ENCODE data around the gene BDH1.

The BDH1 gene

DNA sequence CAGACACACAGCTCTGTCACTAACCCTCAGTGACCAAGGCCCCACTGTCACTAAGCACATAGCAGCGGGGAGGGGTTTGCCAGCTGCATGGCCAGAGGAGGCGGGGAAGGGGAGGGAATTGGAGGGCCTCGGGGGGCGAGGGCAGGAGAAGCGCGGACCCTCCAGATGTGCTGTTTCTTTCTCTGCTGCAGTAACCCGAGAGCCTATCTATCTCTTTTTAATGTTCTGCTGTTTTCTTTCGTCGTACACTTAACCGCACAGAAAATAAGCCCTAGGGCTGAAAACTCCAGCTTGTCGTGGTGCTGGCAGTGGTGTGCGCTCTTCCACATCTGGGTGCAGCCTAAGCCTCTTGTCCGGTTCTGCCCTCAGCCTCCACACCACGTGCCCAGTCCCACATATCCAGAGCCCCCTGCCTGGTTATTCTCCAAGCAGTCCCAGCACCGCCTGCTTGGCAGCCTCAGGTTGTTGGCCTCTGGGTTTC is 51.1 kb downstream of the BDH1 start:
- DNase-seq = no peak

DNA sequence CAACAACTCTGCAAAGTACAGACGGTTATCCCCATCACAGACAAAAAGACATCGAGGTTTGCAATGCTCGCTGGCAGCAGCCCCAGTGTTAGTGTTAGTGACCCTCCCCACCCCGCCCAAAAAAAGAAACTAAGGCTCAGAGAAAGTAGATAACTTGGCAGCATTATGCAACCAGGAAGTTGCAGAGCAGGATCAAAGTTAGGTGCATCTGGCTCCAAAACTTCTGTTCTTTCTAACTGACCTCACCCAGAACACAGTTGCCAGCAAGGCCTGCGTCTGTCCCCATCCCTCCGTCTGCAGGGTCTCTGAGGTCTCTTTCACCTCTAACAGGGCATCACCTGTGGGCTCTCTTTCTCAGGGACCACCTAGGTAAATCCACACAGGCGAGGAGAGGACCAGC is 51.5 kb downstream of the BDH1 start:
- no peak for DNase-seq

- DNase-seq = no peak
These were observed 52.1 kb downstream of the BDH1 start for GRCh38 chr3:197503652-197504051.

DNA sequence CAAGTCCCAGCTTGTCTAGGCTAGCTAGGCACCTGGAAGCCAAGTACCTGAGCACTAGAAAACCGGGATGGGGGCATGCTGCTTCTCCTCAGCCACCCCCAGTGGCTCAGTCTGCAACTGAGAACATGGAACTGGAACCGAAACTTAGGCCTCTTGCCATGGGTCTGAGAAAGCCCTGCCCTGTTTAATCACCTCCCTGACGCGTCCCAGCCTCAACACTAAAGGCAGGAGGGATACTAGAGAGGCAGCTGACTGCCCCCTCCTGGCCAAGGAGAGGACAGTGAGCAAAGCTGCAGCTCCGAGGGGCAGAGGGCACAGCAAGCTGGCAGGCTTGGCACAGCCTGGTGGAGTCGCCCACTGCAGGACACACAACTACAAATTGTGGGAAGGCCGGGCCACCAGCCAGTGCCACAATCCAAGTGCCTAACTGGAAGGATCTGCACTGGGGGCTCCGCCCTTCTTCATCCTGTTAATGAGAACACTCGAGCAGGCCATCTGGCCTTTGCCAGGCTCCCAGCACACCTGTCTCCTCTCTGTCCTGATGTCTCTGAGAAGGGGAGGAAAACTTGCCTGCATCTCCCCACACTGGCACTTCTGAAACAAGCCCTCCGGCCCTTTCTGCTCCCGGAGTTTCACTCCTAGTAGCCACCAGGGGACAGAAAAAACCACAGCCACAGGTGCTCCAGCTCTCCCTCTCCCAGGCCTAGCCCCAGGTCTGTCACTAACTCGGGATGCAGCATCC is 53.7 kb downstream of the BDH1 start:
- DNase-seq = peak; percentile 76

GRCh38 chr3:197501496-197501878 is 54.3 kb downstream of the BDH1 start:
- DNase-seq = peak; percentile 49

DNA sequence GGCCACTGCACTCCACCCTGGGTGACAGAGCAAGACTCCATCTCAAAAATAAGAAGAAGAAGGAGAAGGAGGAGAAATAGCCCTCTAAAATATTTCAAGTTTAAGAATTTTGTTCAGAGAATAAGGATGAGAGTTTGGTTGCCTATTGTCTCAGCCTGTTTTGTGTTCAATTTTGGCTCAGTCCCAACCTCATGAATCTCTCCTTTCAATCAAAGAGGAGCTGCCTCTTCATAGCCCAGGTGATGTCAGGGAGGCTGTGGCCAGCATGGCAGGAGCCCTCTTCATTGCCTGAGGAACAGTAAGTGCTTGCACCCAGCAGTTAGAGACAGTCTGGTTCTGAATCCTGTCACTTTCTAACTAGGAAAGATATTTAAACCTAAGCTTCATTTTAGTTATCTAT is 55.0 kb downstream of the BDH1 start:
- no peak for DNase-seq

GRCh38 chr3:197499427-197499826 is 56.3 kb downstream of the BDH1 start:
- peak; percentile 69 for DNase-seq

- no peak for DNase-seq
These were observed 57.1 kb downstream of the BDH1 start for GRCh38 chr3:197498499-197499241.

GRCh38 chr3:197496746-197497125 is 59.0 kb downstream of the BDH1 start:
- DNase-seq = no peak

DNA sequence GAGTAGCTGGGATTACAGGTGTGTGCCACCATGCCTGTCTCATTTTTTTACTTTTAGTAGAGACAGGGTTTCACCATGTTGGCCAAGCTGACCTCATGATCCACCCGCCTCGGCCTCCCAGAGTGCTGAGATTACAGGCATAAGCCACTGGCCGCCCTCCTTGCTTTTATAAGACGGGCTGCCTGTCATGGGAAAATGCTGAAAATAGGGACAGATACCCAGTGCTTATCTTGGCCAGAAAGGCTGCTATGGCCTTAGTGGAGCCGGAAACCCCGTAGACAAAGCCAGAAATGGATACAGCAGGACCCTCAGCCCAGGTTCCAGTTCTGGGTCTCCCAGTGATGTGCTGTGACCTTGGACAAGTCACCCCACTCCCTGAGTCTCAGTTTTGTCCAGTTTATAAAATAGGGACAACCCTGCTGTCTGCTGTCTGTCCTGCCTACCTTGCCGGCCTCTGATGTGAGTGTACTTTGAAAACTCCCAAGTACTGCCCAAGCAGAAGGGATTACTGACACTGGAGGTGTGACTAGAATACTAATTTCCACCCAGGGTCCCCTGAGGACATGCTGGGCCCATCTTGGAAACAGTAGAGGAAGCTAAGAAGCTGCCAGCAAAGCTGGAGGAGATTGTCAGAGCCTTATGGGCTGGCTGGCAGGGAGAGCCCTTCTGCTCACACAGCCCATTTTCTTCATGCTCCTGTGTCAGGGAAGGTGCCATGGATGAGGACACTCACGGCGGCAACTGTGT is 59.6 kb downstream of the BDH1 start:
- DNase-seq = no peak

DNA sequence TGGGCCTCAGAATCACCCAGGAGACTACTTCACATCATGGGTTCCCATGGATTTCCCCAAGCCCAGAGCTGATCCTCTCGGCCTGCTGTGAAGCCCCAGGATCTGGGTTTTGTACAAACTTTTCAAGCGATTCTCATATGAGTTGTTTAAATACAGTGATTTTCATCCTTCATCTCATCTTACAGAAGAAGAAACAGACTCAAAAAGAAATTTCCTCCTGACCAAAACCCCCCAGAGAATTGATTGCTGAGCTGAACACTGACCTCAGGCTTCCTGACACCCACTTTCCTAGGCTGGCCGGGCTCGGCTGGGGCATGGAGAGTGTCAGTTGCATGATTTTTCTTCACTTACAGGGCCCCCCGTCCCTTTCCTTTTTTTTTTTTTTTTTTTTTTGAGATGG is 60.3 kb downstream of the BDH1 start:
- DNase-seq = no peak

GRCh38 chr3:197495059-197495455 is 60.7 kb downstream of the BDH1 start:
- no peak for DNase-seq

GRCh38 chr3:197494366-197495058 is 61.3 kb downstream of the BDH1 start:
- no peak for DNase-seq

DNA sequence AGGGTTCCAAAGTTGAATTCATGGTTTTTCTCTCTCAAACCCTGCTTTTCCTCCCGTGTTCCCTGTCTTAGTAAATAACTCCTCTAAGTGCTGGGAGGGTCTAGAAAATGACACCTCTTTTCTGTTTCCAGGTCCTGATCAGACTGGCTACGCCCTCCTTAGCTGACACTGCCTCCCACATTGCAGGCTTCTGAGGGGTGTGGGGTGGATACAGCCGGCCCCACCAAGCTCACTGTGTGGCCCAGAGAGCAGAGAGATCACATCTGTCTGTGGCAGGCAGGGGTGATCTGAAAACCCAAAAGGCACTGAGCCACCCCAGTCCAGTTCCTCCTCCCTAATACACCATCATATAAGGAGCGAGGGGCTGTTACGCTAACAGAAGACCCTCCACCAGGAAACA is 62.7 kb downstream of the BDH1 start:
- no peak for DNase-seq

- DNase-seq = no peak
These were observed 63.7 kb downstream of the BDH1 start for GRCh38 chr3:197491923-197492664.

DNA sequence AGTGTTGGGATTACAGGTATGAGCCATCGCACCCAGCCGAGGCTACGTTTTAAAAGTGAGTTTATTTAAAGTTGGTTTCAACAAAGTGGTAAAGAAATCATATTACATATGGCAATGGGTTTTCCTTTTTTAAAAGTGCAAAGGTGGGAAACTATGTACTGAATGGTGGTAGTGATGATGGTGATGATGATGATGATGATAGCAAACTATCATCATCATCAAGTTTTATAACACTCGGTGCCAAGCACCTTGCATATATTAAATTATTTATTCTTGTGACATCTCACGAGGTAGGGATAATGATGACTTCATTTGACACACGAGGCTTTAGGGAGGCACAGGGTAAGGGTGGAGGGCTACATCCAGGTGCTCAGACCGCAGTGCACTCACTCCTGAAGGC is 64.3 kb downstream of the BDH1 start:
- no peak for DNase-seq

GRCh38 chr3:197490098-197491058 is 65.4 kb downstream of the BDH1 start:
- peak; percentile 65 for DNase-seq

- peak; percentile 92 for DNase-seq
These were observed 67.8 kb downstream of the BDH1 start for GRCh38 chr3:197487911-197488391.

DNA sequence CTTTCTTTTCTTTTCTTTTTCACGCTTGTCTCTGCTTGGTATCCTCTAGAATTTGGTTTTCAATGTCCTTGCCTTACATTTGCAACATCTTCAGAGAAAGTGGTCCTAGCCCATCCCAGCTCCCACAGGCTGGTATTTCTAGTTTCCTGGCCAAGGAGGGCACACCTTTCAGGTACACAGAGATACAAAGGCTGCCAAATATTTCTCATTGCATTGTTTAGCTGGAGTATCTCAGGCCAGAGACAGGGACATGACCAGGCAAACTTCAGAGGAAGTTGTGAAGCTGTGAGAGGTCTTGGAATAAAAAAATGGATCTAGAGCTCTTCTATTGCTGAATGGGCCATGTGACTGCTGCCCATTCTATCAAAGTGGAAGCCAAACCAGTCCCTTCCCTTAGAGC is 68.9 kb downstream of the BDH1 start:
- DNase-seq = no peak

- DNase-seq = no peak
These were observed 70.6 kb downstream of the BDH1 start for GRCh38 chr3:197485143-197485542.

All from HCEC 1CT (cell line).